IMR-90 (cell line): Measurements from ENCODE around the gene BANP. TPM values are rescaled to one million over a fixed set of nuclear protein-coding genes. Genes with fewer than 3 reads are reported as not detected.
"Not testable (repeated sequence)": the region's sequence is repeated elsewhere in the genome, so short reads cannot be mapped to it uniquely, and the experiment has no call there.

ENCODE experiments used
- ATAC-seq: fragments of 200-7000 bp; cut with Tn5 transposase; 2 replicates; pipeline ENCODE4 v1.9.1; 2020; ENCODE audit warnings: low read depth, mild to moderate bottlenecking, moderate library complexity
- BruUV-seq: library from RNA; stranded (reverse); fragments of 400-500 nt; replicated peaks from 2 replicates; lab custom pipeline; 2021; lab: Mats Ljungman, UMichigan
- CTCF ChIA-PET: fragments of 300-600 bp; formaldehyde crosslinking; extraction: SDS; loops from one replicate; lab custom pipeline; 2021; ENCODE audit warnings: antibody characterized with exemption; lab: Yijun Ruan, JAX
- POLR2A ChIA-PET: fragments of 300-600 bp; sonication (Branson Sonifier 250); formaldehyde crosslinking; loops from one replicate; lab custom pipeline; 2022; ENCODE audit warnings: antibody characterized with exemption; ENCODE audit not compliant: unreplicated experiment; lab: Charles Lee
- DNase-seq: peaks from one replicate; pipeline ENCODE4 v3.0.0; 2013
- H2AFZ ChIP-seq: replicated peaks from 2 replicates; pipeline ENCODE3; 2013; ENCODE audit warnings: low read length, mild to moderate bottlenecking; ENCODE audit not compliant: poor library complexity
- H2AK5ac ChIP-seq: 2 replicates; pipeline ENCODE4 v1.6.1; 2013; ENCODE audit warnings: low read depth, low read length, inconsistent platforms
- H2AK9ac ChIP-seq: replicated peaks from 2 replicates; pipeline ENCODE3; 2013; ENCODE audit warnings: mild to moderate bottlenecking, low read depth, low read length, moderate library complexity; ENCODE audit not compliant: poor library complexity
- H2BK120ac ChIP-seq: 2 replicates; pipeline ENCODE4 v1.6.1; 2013; ENCODE audit warnings: low read depth, low read length, inconsistent platforms
- H2BK15ac ChIP-seq: 3 replicates; pipeline ENCODE4 v1.6.1; 2013; ENCODE audit warnings: low read depth, low read length, inconsistent platforms
- H2BK20ac ChIP-seq: 2 replicates; pipeline ENCODE4 v1.6.1; 2013; ENCODE audit warnings: low read depth, mild to moderate bottlenecking, inconsistent platforms, low read length, moderate library complexity
- H2BK5ac ChIP-seq: 2 replicates; pipeline ENCODE4 v1.6.1; 2013; ENCODE audit warnings: mild to moderate bottlenecking, low read depth, low read length, inconsistent platforms; ENCODE audit not compliant: poor library complexity, severe bottlenecking
- H3K14ac ChIP-seq: replicated peaks from 2 replicates; pipeline ENCODE4 v1.6.1; 2013; ENCODE audit warnings: low read depth, low read length, inconsistent platforms
- H3K18ac ChIP-seq: 2 replicates; pipeline ENCODE4 v1.6.1; 2013; ENCODE audit warnings: low read depth, low read length, control low read depth
- H3K23ac ChIP-seq: 2 replicates; pipeline ENCODE4 v1.6.1; 2013; ENCODE audit warnings: low read depth, low read length, inconsistent platforms
- H3K27ac ChIP-seq: 2 replicates; pipeline ENCODE4 v1.5.1; 2013; ENCODE audit warnings: mild to moderate bottlenecking, control low read depth, low read length; ENCODE audit not compliant: insufficient read depth
- H3K27me3 ChIP-seq: 2 replicates; pipeline ENCODE4 v1.6.1; 2013; ENCODE audit warnings: low read length; ENCODE audit not compliant: control insufficient read depth, insufficient read depth
- H3K36me3 ChIP-seq: 2 replicates; pipeline ENCODE4 v1.6.1; 2013; ENCODE audit warnings: low read length, mixed read lengths; ENCODE audit not compliant: control insufficient read depth, insufficient read depth
- H3K4ac ChIP-seq: 2 replicates; pipeline ENCODE4 v1.6.1; 2013; ENCODE audit warnings: low read depth, low read length, inconsistent platforms
- H3K4me1 ChIP-seq: 2 replicates; pipeline ENCODE4 v1.6.1; 2013; ENCODE audit warnings: low read length, mixed read lengths; ENCODE audit not compliant: control insufficient read depth, insufficient read depth
- H3K4me2 ChIP-seq: 2 replicates; pipeline ENCODE4 v1.6.1; 2013; ENCODE audit warnings: low read depth, mild to moderate bottlenecking, control low read depth, low read length, moderate library complexity
- H3K4me3 ChIP-seq: 2 replicates; pipeline ENCODE4 v1.5.1; 2013; ENCODE audit warnings: low read depth, mild to moderate bottlenecking, control low read depth, low read length, moderate library complexity; ENCODE audit not compliant: insufficient read depth
- H3K56ac ChIP-seq: 2 replicates; pipeline ENCODE4 v1.6.1; 2013; ENCODE audit warnings: low read length, inconsistent platforms; ENCODE audit not compliant: insufficient read depth; ENCODE audit errors: extremely low read depth
- H3K79me1 ChIP-seq, 2 experiments: 2 replicates each; pipeline ENCODE4 v1.6.1; 2013; ENCODE audit warnings: low read length in 2 of 2, inconsistent platforms in 1 of 2, low read depth in 1 of 2
- H3K9ac ChIP-seq: 2 replicates; pipeline ENCODE4 v1.6.1; 2013; ENCODE audit warnings: low read depth, low read length, control low read depth
- H3K9me1 ChIP-seq: 2 replicates; pipeline ENCODE4 v1.6.1; 2013; ENCODE audit warnings: low read length, inconsistent platforms; ENCODE audit not compliant: insufficient read depth
- H3K9me3 ChIP-seq: 2 replicates; pipeline ENCODE4 v1.6.1; 2013; ENCODE audit warnings: low read length; ENCODE audit not compliant: control insufficient read depth, insufficient read depth
- H4K20me1 ChIP-seq: 2 replicates; pipeline ENCODE4 v1.6.1; 2013; ENCODE audit warnings: low read length, inconsistent platforms; ENCODE audit not compliant: insufficient read depth
- H4K5ac ChIP-seq: 2 replicates; pipeline ENCODE4 v1.6.1; 2013; ENCODE audit warnings: mild to moderate bottlenecking, low read depth, low read length, control low read depth
- H4K8ac ChIP-seq, 2 experiments: 2 replicates each; pipeline ENCODE4 v1.6.1; 2013; ENCODE audit warnings: low read depth in 2 of 2, low read length in 2 of 2, control low read depth in 1 of 2, inconsistent platforms in 1 of 2
- H4K91ac ChIP-seq: 2 replicates; pipeline ENCODE4 v1.6.1; 2013; ENCODE audit warnings: low read depth, low read length, inconsistent platforms; ENCODE audit not compliant: insufficient read depth
- WGBS, 2 experiments: methylation state at CpG; one replicate each; pipeline versions ENCODE4 v1.1.5 to v1.1.7; 2013; ENCODE audit warnings: missing lambda C conversion rate in 2 of 2; ENCODE audit not compliant: insufficient read length in 1 of 2; ENCODE audit errors: extremely low coverage in 2 of 2; 5-methylcytosine and 5-hydroxymethylcytosine counted together
- dilution Hi-C: fragments of 300-500 bp; cut with HindIII; formaldehyde crosslinking; loops from one replicate; pipeline ENCODE4 v1.14.3; 2018; ENCODE audit warnings: low sequenced_read_pairs; ENCODE audit not compliant: unreplicated experiment
- in situ Hi-C: fragments of 300-500 bp; cut with MboI; formaldehyde crosslinking; loops from 3 replicates; pipeline ENCODE4 v1.14.3; 2019; ENCODE audit warnings: low sequenced_read_pairs, inconsistent platforms, mixed read lengths
- intact Hi-C: fragments of 100-400 bp; cut with micrococcal nuclease; formaldehyde crosslinking; loops from 2 replicates; pipeline ENCODE4 v1.10.0; 2022
- polyA plus RNA-seq, 3 experiments: library from polyadenylated mRNA; depleted of rRNA; stranded (reverse); fragments of >200 nt; gene quantifications; 2 replicates each; pipeline ENCODE4 v1.2.3, GENCODE V29; 2012; ENCODE audit warnings: low replicate concordance in 1 of 3
- total RNA-seq: library from RNA; depleted of rRNA; stranded (reverse); fragments of >200 nt; gene quantifications from 2 replicates; pipeline ENCODE4 v1.2.3, GENCODE V29; 2012

Gene BANP
- total and polyA plus RNA-seq, 2 of the 4 experiments (the other 2 are of a cell fraction), result 17.4 to 17.9 TPM

DNA sequence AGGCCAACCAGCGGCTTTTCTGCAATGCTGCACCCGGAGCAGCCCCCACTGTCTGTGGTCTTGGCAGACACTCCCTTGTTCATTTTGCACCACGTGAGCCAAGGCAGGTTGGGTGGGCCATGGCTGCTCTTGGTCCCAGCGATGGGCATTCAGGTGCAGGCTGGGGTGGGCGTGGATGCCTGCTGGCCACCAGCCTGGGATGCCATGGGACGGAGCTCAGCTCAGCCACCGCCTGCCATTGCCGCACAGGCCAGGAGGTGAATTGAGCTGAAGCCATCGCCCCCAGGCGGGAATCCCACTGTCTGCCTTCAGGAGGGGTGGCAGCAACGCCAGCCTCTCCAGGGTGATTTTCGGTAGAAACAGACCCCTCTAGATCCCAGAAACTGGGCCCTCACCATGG lies 155.3 kb downstream of the BANP start:
- intact Hi-C loops, in situ Hi-C loops, BruUV-seq: not testable (repeated sequence)

More for the DNA sequence above, 155.3 kb downstream of the BANP start:
- H2AK9ac ChIP-seq, H3K9me1 ChIP-seq, H2AFZ ChIP-seq, H3K4me1 ChIP-seq, H3K9me3 ChIP-seq, H4K5ac ChIP-seq, H3K4ac ChIP-seq, H3K23ac ChIP-seq, H2BK20ac ChIP-seq, H2AK5ac ChIP-seq, H2BK15ac ChIP-seq, H4K91ac ChIP-seq, H2BK120ac ChIP-seq, H2BK5ac ChIP-seq, H3K14ac ChIP-seq, H3K56ac ChIP-seq, H4K20me1 ChIP-seq, H3K4me2 ChIP-seq, H3K27me3 ChIP-seq, H3K4me3 ChIP-seq, ATAC-seq, H3K18ac ChIP-seq, DNase-seq, H4K8ac ChIP-seq, H3K9ac ChIP-seq, POLR2A ChIA-PET, H3K27ac ChIP-seq, H3K36me3 ChIP-seq, H3K79me1 ChIP-seq, CTCF ChIA-PET, dilution Hi-C loops: not testable (repeated sequence)
- WGBS, 2 experiments, result no CpG with 5 or more reads among the region's 12 CpGs
